ENCODE measurements around the gene KLF15. TPM values are rescaled to one million over a fixed set of nuclear protein-coding genes. Genes with fewer than 3 reads are reported as not detected.

KLF15 gene
- total and polyA plus RNA-seq, 2 of the 8 experiments (the other 6 are each of a cell fraction or from before 2014, with no cell fraction given): 15.7 to 19.5 TPM

DNA sequence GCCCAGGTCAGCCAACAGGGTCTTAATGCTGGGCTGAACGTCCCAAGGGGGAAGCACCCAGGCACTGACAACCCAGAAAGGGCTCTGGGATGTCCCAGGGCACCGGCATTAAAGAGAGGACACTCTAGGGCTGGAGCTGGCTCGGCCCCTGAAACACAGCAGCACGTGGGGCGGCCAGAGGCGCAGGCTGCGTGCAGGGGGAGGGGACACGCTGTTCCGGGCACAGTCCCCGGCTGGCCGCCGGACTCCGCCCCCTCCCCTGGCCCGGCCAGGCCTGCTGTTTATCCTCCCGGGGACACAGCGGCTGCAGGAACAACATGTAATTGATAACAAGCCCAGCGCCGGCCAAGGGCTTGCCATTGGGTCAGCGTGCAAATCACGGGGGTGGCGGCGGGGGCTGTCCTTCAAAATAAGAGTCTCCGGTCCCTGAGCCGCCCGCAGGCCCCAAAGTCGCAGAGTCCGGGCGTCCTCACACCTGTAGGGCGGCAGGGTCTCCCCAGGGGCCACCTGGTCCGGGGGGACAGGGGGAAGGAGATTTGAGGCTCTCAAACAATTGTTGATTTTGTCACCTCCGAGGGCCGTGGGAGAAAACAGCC lies 1.3 kb downstream of the KLF15 start (continued):
- peak; percentile 12 to 86; a peak in 1 of 4 replicates for TF ChIP-seq SIN3A (conservative IDR thresholded peaks at IDR 0.05 in 1 of 2, IDR thresholded peaks at IDR 0.05 in 1 of 2; ENCODE audit: low read depth in 1 of 2, low read length in 2 of 2)
- no peak for TF ChIP-seq GTF2F1 (IDR thresholded peaks at IDR 0.05; ENCODE audit: borderline replicate concordance, low read depth, low read length)
- TF ChIP-seq SP4 (IDR thresholded peaks at IDR 0.05; ENCODE audit: low read length): no peak
- TF ChIP-seq CEBPB (IDR thresholded peaks at IDR 0.05; ENCODE audit: low read depth, low read length): no peak
- TF ChIP-seq, protein P1, sequence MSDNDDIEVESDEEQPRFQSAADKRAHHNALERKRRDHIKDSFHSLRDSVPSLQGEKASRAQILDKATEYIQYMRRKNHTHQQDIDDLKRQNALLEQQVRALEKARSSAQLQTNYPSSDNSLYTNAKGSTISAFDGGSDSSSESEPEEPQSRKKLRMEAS (IDR thresholded peaks at IDR 0.05): peak; percentile 97
- TF ChIP-seq BACH1 (IDR thresholded peaks at IDR 0.05; ENCODE audit: low read length): no peak
- no peak for TF ChIP-seq ATF3 (IDR thresholded peaks at IDR 0.05; ENCODE audit: insufficient read depth, low read depth, low read length)
- TF ChIP-seq FOSL1 (IDR thresholded peaks at IDR 0.05; ENCODE audit: insufficient read depth, low read depth, low read length): no peak
- TF ChIP-seq GABPA (IDR thresholded peaks at IDR 0.05; ENCODE audit: borderline replicate concordance, insufficient read depth, low read length): no peak
- TF ChIP-seq TAF7 (optimal IDR thresholded peaks at IDR 0.05; ENCODE audit: borderline replicate concordance, low read depth, low read length): no peak
- TF ChIP-seq POLR2A (IDR thresholded peaks at IDR 0.05; ENCODE audit: control extremely low read depth in 1 of 2, low read depth in 2 of 2, low read length in 2 of 2): no peak; a peak in 1 of 3 replicates
- no peak for TF ChIP-seq SIX5 (IDR thresholded peaks at IDR 0.05; ENCODE audit: low read depth, low read length)
- TF ChIP-seq CTBP2 (IDR thresholded peaks at IDR 0.05; ENCODE audit: borderline replicate concordance, insufficient read depth, insufficient read length, low read length): no peak
- TF ChIP-seq EGR1 (IDR thresholded peaks at IDR 0.05; ENCODE audit: borderline replicate concordance, low read depth, low read length): peak; percentile 63; the same call in 1 of the 2 replicates
- no peak for TF ChIP-seq TCF12 (IDR thresholded peaks at IDR 0.05; ENCODE audit: low read depth, low read length)
- TF ChIP-seq HDAC2 (IDR thresholded peaks at IDR 0.05; ENCODE audit: borderline replicate concordance in 1 of 2, low read depth in 2 of 2, low read length in 2 of 2): peak in 1 of 2 experiments; percentile 47; a peak in 1 of 4 replicates
- TF ChIP-seq RAD21 (IDR thresholded peaks at IDR 0.05 in 1 of 2, conservative IDR thresholded peaks at IDR 0.05 in 1 of 2; ENCODE audit: low read depth in 2 of 2, low read length in 2 of 2): peak in 1 of 2 experiments; percentile 14; a peak in 1 of 4 replicates
- no peak for TF ChIP-seq CHD1 (IDR thresholded peaks at IDR 0.05; ENCODE audit: low read depth, low read length)
- peak; percentile 64; the same call in 1 of the 2 replicates for TF ChIP-seq SP1 (IDR thresholded peaks at IDR 0.05; ENCODE audit: low read depth, low read length)
- TF ChIP-seq ASH2L (IDR thresholded peaks at IDR 0.05; ENCODE audit: low read length): peak; percentile 20
- no peak for TF ChIP-seq KDM5A (IDR thresholded peaks at IDR 0.05; ENCODE audit: low read length)
- TF ChIP-seq, protein P2, sequence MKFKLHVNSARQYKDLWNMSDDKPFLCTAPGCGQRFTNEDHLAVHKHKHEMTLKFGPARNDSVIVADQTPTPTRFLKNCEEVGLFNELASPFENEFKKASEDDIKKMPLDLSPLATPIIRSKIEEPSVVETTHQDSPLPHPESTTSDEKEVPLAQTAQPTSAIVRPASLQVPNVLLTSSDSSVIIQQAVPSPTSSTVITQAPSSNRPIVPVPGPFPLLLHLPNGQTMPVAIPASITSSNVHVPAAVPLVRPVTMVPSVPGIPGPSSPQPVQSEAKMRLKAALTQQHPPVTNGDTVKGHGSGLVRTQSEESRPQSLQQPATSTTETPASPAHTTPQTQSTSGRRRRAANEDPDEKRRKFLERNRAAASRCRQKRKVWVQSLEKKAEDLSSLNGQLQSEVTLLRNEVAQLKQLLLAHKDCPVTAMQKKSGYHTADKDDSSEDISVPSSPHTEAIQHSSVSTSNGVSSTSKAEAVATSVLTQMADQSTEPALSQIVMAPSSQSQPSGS (IDR thresholded peaks at IDR 0.05; ENCODE audit: low read length): no peak

Data from H1 (cell line).